ENCODE results near the gene KLKB1.
"Not testable (repeated sequence)": the region's sequence is repeated elsewhere in the genome, so short reads cannot be mapped to it uniquely, and the experiment has no call there.

The KLKB1 gene

GRCh38 chr4:186271081-186271678 lies 43.9 kb downstream of the KLKB1 start:
- ChIA-PET POLR2A (no interaction called here), CTCF (no interaction called here)
- no peak for DNase-seq (ENCODE audit: extremely low spot score)
- TF ChIP-seq SUZ12 (IDR thresholded peaks at IDR 0.05) = no peak
- no peak for TF ChIP-seq FOXK2 (IDR thresholded peaks at IDR 0.05)
- no peak for TF ChIP-seq HDGF (IDR thresholded peaks at IDR 0.05; ENCODE audit: borderline replicate concordance)
- TF ChIP-seq PKNOX1 (IDR thresholded peaks at IDR 0.05) = no peak
- no peak for TF ChIP-seq L3MBTL2 (conservative IDR thresholded peaks at IDR 0.05)
- no peak for TF ChIP-seq CTBP1 (IDR thresholded peaks at IDR 0.05; ENCODE audit: borderline replicate concordance)
- TF ChIP-seq ARNT (IDR thresholded peaks at IDR 0.05) = no peak
- no peak for TF ChIP-seq FOXM1 (IDR thresholded peaks at IDR 0.05; ENCODE audit: borderline replicate concordance)
- no peak for TF ChIP-seq TARDBP (IDR thresholded peaks at IDR 0.05)
- TF ChIP-seq BHLHE40 (IDR thresholded peaks at IDR 0.05; ENCODE audit: borderline replicate concordance) = no peak
- TF ChIP-seq SP1 (IDR thresholded peaks at IDR 0.05) = no peak
- TF ChIP-seq FOXA1 (IDR thresholded peaks at IDR 0.05) = no peak

- ChIA-PET POLR2A (no interaction called here), CTCF (no interaction called here)
- TF ChIP-seq HDGF (IDR thresholded peaks at IDR 0.05; ENCODE audit: borderline replicate concordance) = no peak
- TF ChIP-seq ZNF384 (IDR thresholded peaks at IDR 0.05) = no peak
- no peak for TF ChIP-seq LEF1 (IDR thresholded peaks at IDR 0.05; ENCODE audit: borderline replicate concordance)
- TF ChIP-seq SP1 (IDR thresholded peaks at IDR 0.05) = no peak
- TF ChIP-seq SUZ12 (IDR thresholded peaks at IDR 0.05) = no peak
- no peak for TF ChIP-seq ARNT (IDR thresholded peaks at IDR 0.05)
- no peak for TF ChIP-seq TARDBP (IDR thresholded peaks at IDR 0.05)
- TF ChIP-seq CTBP1 (IDR thresholded peaks at IDR 0.05; ENCODE audit: borderline replicate concordance) = no peak
- no peak for TF ChIP-seq ELF4 (IDR thresholded peaks at IDR 0.05)
- no peak for TF ChIP-seq L3MBTL2 (conservative IDR thresholded peaks at IDR 0.05)
- no peak for TF ChIP-seq FOXK2 (IDR thresholded peaks at IDR 0.05)
- TF ChIP-seq PKNOX1 (IDR thresholded peaks at IDR 0.05) = no peak
- TF ChIP-seq BHLHE40 (IDR thresholded peaks at IDR 0.05; ENCODE audit: borderline replicate concordance) = no peak
- no peak for TF ChIP-seq NFRKB (IDR thresholded peaks at IDR 0.05)
- TF ChIP-seq FOXA1 (IDR thresholded peaks at IDR 0.05) = no peak
- no peak for TF ChIP-seq FOXM1 (IDR thresholded peaks at IDR 0.05; ENCODE audit: borderline replicate concordance)
- no peak for DNase-seq (ENCODE audit: extremely low spot score)
These were observed 45.5 kb downstream of the KLKB1 start for GRCh38 chr4:186272699-186273391.

GRCh38 chr4:186273392-186273789 lies 46.1 kb downstream of the KLKB1 start:
- DNase-seq (ENCODE audit: extremely low spot score); POLR2A ChIA-PET; CTCF ChIA-PET: not testable (repeated sequence)

GRCh38 chr4:186283311-186283710 lies 56.0 kb downstream of the KLKB1 start:
- CTCF ChIA-PET = no interaction called here
- TF ChIP-seq SUZ12 (IDR thresholded peaks at IDR 0.05) (no peak), ZNF384 (IDR thresholded peaks at IDR 0.05) (no peak), ELF4 (IDR thresholded peaks at IDR 0.05) (no peak), TARDBP (IDR thresholded peaks at IDR 0.05) (no peak), LEF1 (IDR thresholded peaks at IDR 0.05; ENCODE audit: borderline replicate concordance) (no peak), L3MBTL2 (conservative IDR thresholded peaks at IDR 0.05) (no peak), BHLHE40 (IDR thresholded peaks at IDR 0.05; ENCODE audit: borderline replicate concordance) (no peak), NFRKB (IDR thresholded peaks at IDR 0.05) (no peak), CTBP1 (IDR thresholded peaks at IDR 0.05; ENCODE audit: borderline replicate concordance) (no peak), SP1 (IDR thresholded peaks at IDR 0.05) (no peak), HDGF (IDR thresholded peaks at IDR 0.05; ENCODE audit: borderline replicate concordance) (no peak), FOXM1 (IDR thresholded peaks at IDR 0.05; ENCODE audit: borderline replicate concordance) (no peak), PKNOX1 (IDR thresholded peaks at IDR 0.05) (no peak)
- POLR2A ChIA-PET = no interaction called here
- DNase-seq (ENCODE audit: extremely low spot score) = no peak

- ChIA-PET CTCF (no interaction called here), POLR2A (no interaction called here)
- no peak for DNase-seq (ENCODE audit: extremely low spot score)
- TF ChIP-seq BHLHE40 (IDR thresholded peaks at IDR 0.05; ENCODE audit: borderline replicate concordance) = no peak
- no peak for TF ChIP-seq FOXK2 (IDR thresholded peaks at IDR 0.05)
- TF ChIP-seq L3MBTL2 (conservative IDR thresholded peaks at IDR 0.05) = no peak
- no peak for TF ChIP-seq CTBP1 (IDR thresholded peaks at IDR 0.05; ENCODE audit: borderline replicate concordance)
- no peak for TF ChIP-seq TARDBP (IDR thresholded peaks at IDR 0.05)
- TF ChIP-seq SP1 (IDR thresholded peaks at IDR 0.05) = no peak
- TF ChIP-seq FOXA1 (IDR thresholded peaks at IDR 0.05) = no peak
- no peak for TF ChIP-seq ELF4 (IDR thresholded peaks at IDR 0.05)
- no peak for TF ChIP-seq ARNT (IDR thresholded peaks at IDR 0.05)
- no peak for TF ChIP-seq FOXM1 (IDR thresholded peaks at IDR 0.05; ENCODE audit: borderline replicate concordance)
- TF ChIP-seq NFRKB (IDR thresholded peaks at IDR 0.05) = no peak
- no peak for TF ChIP-seq LEF1 (IDR thresholded peaks at IDR 0.05; ENCODE audit: borderline replicate concordance)
These were observed 57.8 kb downstream of the KLKB1 start for GRCh38 chr4:186285147-186285546.

GRCh38 chr4:186286581-186286980 lies 59.3 kb downstream of the KLKB1 start:
- ChIA-PET POLR2A (no interaction called here), CTCF (no interaction called here)
- no peak for DNase-seq (ENCODE audit: extremely low spot score)

More at GRCh38 chr4:186286581-186286980, 59.3 kb downstream of the KLKB1 start:
- no peak for TF ChIP-seq SP1 (IDR thresholded peaks at IDR 0.05)
- TF ChIP-seq BHLHE40 (IDR thresholded peaks at IDR 0.05; ENCODE audit: borderline replicate concordance) = no peak
- TF ChIP-seq ZNF384 (IDR thresholded peaks at IDR 0.05) = no peak
- no peak for TF ChIP-seq FOXK2 (IDR thresholded peaks at IDR 0.05)
- no peak for TF ChIP-seq NFRKB (IDR thresholded peaks at IDR 0.05)
- TF ChIP-seq ELF4 (IDR thresholded peaks at IDR 0.05) = no peak
- TF ChIP-seq L3MBTL2 (conservative IDR thresholded peaks at IDR 0.05) = no peak
- no peak for TF ChIP-seq PKNOX1 (IDR thresholded peaks at IDR 0.05)
- no peak for TF ChIP-seq CTBP1 (IDR thresholded peaks at IDR 0.05; ENCODE audit: borderline replicate concordance)
- TF ChIP-seq FOXA1 (IDR thresholded peaks at IDR 0.05) = no peak
- TF ChIP-seq SUZ12 (IDR thresholded peaks at IDR 0.05) = no peak
- TF ChIP-seq FOXM1 (IDR thresholded peaks at IDR 0.05; ENCODE audit: borderline replicate concordance) = no peak
- no peak for TF ChIP-seq TARDBP (IDR thresholded peaks at IDR 0.05)
